Common myeloid progenitor, CD34-positive (primary cell): ENCODE results near the gene LRP10.

Experiments
- CTCF ChIA-PET: fragments of 350-600 bp; sonication (Branson Sonifier 250); formaldehyde crosslinking; loops from one replicate; lab custom pipeline; 2021; ENCODE audit warnings: antibody characterized with exemption; lab: Charles Lee
- POLR2A ChIA-PET: fragments of 350-600 bp; sonication (Branson Sonifier 250); formaldehyde crosslinking; loops from one replicate; lab custom pipeline; 2021; ENCODE audit warnings: antibody characterized with exemption; lab: Charles Lee
- DNase-seq, 3 donors: peaks; one replicate each; pipeline versions ENCODE4 v3.0.0 to v3.0.0-alpha.2; 2013
- H3K27ac ChIP-seq, 2 experiments: 1 replicate in 1 of 2; 2 replicates in 1 of 2; pipeline ENCODE4 v1.7.0; 2013; ENCODE audit warnings: inconsistent platforms in 2 of 2, low read length in 2 of 2, mild to moderate bottlenecking in 2 of 2, low read depth in 1 of 2, moderate library complexity in 1 of 2; ENCODE audit not compliant: severe bottlenecking in 2 of 2, insufficient read depth in 1 of 2, poor library complexity in 1 of 2
- H3K27me3 ChIP-seq, 5 experiments: replicated peaks in 2 of 5; 1 replicate in 3 of 5; 2 replicates in 2 of 5; pipeline versions ENCODE4 v1.6.1 to v1.7.0; 2013; ENCODE audit warnings: low read length in 4 of 5, mild to moderate bottlenecking in 2 of 5, moderate library complexity in 2 of 5, inconsistent platforms in 1 of 5; ENCODE audit not compliant: insufficient read depth in 5 of 5, control insufficient read depth in 4 of 5
- H3K36me3 ChIP-seq, 4 experiments: 1 replicate in 2 of 4; 2 replicates in 2 of 4; pipeline versions ENCODE4 v1.6.1 to v1.7.0; 2013; ENCODE audit warnings: low read length in 3 of 4, control low read depth in 1 of 4, mild to moderate bottlenecking in 1 of 4; ENCODE audit not compliant: control insufficient read depth in 4 of 4, insufficient read depth in 4 of 4
- H3K4me1 ChIP-seq, 4 experiments: 1 replicate in 3 of 4; 2 replicates in 1 of 4; pipeline versions ENCODE4 v1.6.1 to v1.7.1; 2013; ENCODE audit warnings: low read length in 3 of 4, mild to moderate bottlenecking in 3 of 4, control low read depth in 1 of 4, inconsistent platforms in 1 of 4, moderate library complexity in 1 of 4; ENCODE audit not compliant: control insufficient read depth in 4 of 4, insufficient read depth in 4 of 4; ENCODE audit errors: control extremely low read depth in 1 of 4
- H3K4me3 ChIP-seq, 7 experiments: 1 replicate in 4 of 7; 2 replicates in 3 of 7; pipeline versions ENCODE4 v1.5.1 to v1.7.0; 2013; ENCODE audit warnings: mild to moderate bottlenecking in 7 of 7, low read length in 6 of 7, moderate library complexity in 6 of 7, inconsistent platforms in 2 of 7, low read depth in 2 of 7, control low read depth in 1 of 7; ENCODE audit not compliant: insufficient read depth in 4 of 7, control insufficient read depth in 1 of 7; ENCODE audit errors: extremely low read depth in 1 of 7
- H3K9me3 ChIP-seq, 5 experiments: 1 replicate in 4 of 5; 2 replicates in 1 of 5; pipeline versions ENCODE4 v1.6.1 to v1.7.1; 2013; ENCODE audit warnings: low read length in 4 of 5, mild to moderate bottlenecking in 2 of 5, inconsistent platforms in 1 of 5, low read depth in 1 of 5, moderate library complexity in 1 of 5; ENCODE audit not compliant: control insufficient read depth in 4 of 5, insufficient read depth in 2 of 5; ENCODE audit errors: control extremely low read depth in 1 of 5
- WGBS: methylation state at CpG from one replicate; pipeline ENCODE4 v1.1.5; 2013; ENCODE audit not compliant: insufficient coverage; 5-methylcytosine and 5-hydroxymethylcytosine counted together

Gene LRP10

DNA sequence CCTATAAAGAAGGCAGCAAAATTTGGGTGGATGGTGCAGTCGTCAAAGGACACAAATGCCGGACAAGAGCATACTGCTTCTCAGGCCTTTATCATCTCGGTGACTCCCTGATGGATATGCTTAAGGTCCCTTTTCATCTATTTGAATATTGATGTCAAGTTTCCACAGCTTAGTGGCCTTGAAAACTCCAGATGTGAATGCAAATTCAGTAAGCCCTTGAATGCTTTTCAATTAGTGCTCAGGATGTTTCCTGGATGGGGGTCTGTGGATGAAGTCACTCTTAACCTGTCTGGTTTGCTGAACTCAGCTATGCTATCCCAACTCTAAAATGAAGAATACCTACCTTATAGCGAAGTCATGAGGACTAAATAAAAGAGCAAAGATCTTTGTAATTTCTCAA, 22.2 kb downstream of the LRP10 start:
- DNase-seq: no peak
- WGBS: 96% methylated on average over 4 of the region's 4 CpGs
- H3K27ac ChIP-seq: no peak overlapping the region
- peaks cover 0 to 2% (median 0%) of the 10 kb centered on the region in 5 experiments for H3K27me3 ChIP-seq
- H3K9me3 ChIP-seq: no peaks in the 10 kb centered on the region
- H3K4me1 ChIP-seq: no peaks in the 10 kb centered on the region
- H3K4me3 ChIP-seq: no peak overlapping the region
- peaks cover 0 to 7% (median 2%) of the 10 kb centered on the region in 4 experiments for H3K36me3 ChIP-seq
- POLR2A ChIA-PET: no interaction called here
- CTCF ChIA-PET: interaction anchor here (1.3 to 2.6 kb wide), 5 partner anchors 9 to 44 kb away, joined by 3 to 10 read pairs (median 5); partner anchors contain the start of gene REM2

DNA sequence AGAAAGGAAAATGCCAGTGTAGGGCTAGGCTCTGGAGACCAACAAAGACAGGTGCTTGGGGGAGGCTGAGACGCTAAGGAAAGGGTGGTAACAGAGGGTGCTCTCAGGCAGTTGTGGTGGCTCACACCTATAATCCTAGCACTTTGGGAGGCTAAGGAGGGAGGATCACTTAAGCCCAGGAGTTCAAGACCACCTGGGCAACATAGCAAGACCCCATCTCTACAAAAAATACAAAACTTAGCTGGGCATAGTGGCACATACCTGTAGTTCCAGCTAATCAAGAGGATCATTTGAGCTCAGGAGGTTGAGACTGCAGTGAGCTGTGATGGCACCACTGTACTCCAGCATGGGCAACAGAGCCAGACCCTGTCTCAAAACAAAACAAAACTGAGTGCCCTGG, 23.9 kb downstream of the LRP10 start:
- Histone ChIP-seq H3K27ac (no peak overlapping the region), H3K4me1 (no peaks in the 10 kb centered on the region), H3K36me3 (peaks cover 3 to 12% (median 8%) of the 10 kb centered on the region in 4 experiments), H3K27me3 (peaks cover 0 to 2% (median 0%) of the 10 kb centered on the region in 5 experiments), H3K4me3 (no peak overlapping the region), H3K9me3 (no peaks in the 10 kb centered on the region)
- ChIA-PET POLR2A (no interaction called here), CTCF (interaction anchor here (0.7 to 9.3 kb wide), 8 partner anchors 7 to 86 kb away, joined by 3 to 143 read pairs (median 6); partner anchors contain the start of genes RBM23 and REM2)
- 100% methylated on average over 1 of the region's 1 CpG for WGBS
- DNase-seq: no peak

DNA sequence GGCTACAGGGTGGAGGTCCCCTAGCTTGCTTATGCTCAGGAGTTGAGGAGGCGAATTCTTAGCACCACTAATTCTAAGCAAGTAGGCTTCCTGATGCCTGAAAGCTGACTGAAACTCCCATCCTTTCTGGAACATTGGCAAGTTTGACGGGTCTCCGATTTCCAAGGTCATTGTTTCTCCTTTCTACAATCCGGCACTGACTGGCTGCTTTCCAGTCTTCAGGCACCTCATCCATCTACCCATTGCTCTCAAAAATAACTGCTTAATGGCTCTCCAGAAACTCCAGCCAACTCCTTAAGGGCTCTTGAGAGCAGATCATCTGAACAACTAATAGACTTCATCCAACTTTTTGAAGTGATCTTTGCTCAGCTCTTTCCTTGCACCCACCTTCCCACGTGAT, 24.8 kb downstream of the LRP10 start:
- H3K27me3 ChIP-seq: peaks cover 0 to 2% (median 0%) of the 10 kb centered on the region in 5 experiments
- H3K4me3 ChIP-seq: no peak overlapping the region
- no peak for DNase-seq
- ChIA-PET CTCF (interaction anchor here (0.7 to 9.3 kb wide), 11 partner anchors 11 to 335 kb away, joined by 3 to 143 read pairs (median 5); partner anchors contain the start of genes RBM23 and REM2), POLR2A (interaction anchor here (0.7 kb wide), 1 partner anchor 58 kb away, joined by 3 read pairs; no protein-coding TSS in a partner anchor)
- no peaks in the 10 kb centered on the region for H3K9me3 ChIP-seq
- peaks cover 7 to 22% (median 13%) of the 10 kb centered on the region in 4 experiments for H3K36me3 ChIP-seq
- no peaks in the 10 kb centered on the region for H3K4me1 ChIP-seq
- no peak overlapping the region for H3K27ac ChIP-seq
- WGBS: 100% methylated on average over 4 of the region's 5 CpGs

DNA sequence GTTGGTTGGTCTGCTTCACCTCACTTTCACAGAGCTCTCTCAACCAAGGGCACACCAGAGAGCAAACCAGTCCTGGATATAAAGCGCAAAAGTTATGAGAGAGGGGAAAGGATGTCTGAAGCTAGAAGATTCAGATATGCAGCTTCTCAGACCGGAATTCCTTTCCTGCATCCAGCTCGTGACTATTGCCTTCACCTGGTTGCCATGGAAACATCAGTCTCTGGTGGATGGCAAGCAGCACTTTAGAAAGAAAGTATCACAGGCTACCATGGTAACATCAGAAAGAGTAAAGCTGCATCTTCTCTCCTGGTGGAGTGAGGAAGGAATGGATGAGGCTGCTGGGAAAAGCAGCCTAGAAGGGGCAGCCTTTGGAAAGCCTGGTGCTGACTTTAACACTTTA, 25.2 kb downstream of the LRP10 start:
- Histone ChIP-seq H3K36me3 (peaks cover 11 to 26% (median 15%) of the 10 kb centered on the region in 4 experiments), H3K27ac (no peak overlapping the region), H3K9me3 (no peaks in the 10 kb centered on the region), H3K27me3 (peaks cover 0 to 2% (median 0%) of the 10 kb centered on the region in 5 experiments), H3K4me3 (no peak overlapping the region), H3K4me1 (no peaks in the 10 kb centered on the region)
- DNase-seq: no peak
- ChIA-PET POLR2A (interaction anchor here (0.7 kb wide), 1 partner anchor 58 kb away, joined by 3 read pairs; no protein-coding TSS in a partner anchor), CTCF (interaction anchor here (0.8 to 9.3 kb wide), 10 partner anchors 12 to 714 kb away, joined by 3 to 143 read pairs (median 5); partner anchors contain the start of genes RBM23 and REM2)
- WGBS: 97% methylated on average over 3 of the region's 3 CpGs

DNA sequence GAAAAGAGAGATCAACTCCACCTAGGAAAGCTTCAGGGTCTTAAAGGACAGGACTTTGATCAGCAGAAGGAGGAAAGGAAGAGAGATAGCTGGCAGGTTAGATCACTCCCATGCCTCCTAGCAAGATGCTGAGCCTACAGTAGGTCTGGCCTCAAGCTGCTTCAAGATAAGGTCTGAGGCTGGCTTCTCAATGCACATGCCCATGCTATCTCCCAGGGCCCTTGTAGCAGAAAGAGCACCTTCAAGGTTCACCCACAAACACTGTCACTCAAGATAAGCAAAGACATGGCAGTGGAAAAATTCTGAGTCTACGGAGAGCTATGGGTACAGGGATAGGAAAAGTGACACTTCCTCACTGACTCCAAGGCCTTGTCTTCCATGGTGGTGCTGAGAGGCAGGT, 25.8 kb downstream of the LRP10 start:
- peaks cover 14 to 32% (median 20%) of the 10 kb centered on the region in 4 experiments for H3K36me3 ChIP-seq
- H3K27ac ChIP-seq: no peak overlapping the region
- H3K4me3 ChIP-seq: no peak overlapping the region
- ChIA-PET POLR2A (no interaction called here), CTCF (interaction anchor here (0.8 to 9.3 kb wide), 7 partner anchors 12 to 715 kb away, joined by 3 to 143 read pairs (median 6); partner anchors contain the start of gene REM2)
- H3K27me3 ChIP-seq: peaks cover 0 to 2% (median 0%) of the 10 kb centered on the region in 5 experiments
- peak in 2 of 3 donors; percentile 26 to 59 for DNase-seq
- WGBS: 88% methylated on average over 1 of the region's 1 CpG
- H3K4me1 ChIP-seq: no peaks in the 10 kb centered on the region
- no peaks in the 10 kb centered on the region for H3K9me3 ChIP-seq

DNA sequence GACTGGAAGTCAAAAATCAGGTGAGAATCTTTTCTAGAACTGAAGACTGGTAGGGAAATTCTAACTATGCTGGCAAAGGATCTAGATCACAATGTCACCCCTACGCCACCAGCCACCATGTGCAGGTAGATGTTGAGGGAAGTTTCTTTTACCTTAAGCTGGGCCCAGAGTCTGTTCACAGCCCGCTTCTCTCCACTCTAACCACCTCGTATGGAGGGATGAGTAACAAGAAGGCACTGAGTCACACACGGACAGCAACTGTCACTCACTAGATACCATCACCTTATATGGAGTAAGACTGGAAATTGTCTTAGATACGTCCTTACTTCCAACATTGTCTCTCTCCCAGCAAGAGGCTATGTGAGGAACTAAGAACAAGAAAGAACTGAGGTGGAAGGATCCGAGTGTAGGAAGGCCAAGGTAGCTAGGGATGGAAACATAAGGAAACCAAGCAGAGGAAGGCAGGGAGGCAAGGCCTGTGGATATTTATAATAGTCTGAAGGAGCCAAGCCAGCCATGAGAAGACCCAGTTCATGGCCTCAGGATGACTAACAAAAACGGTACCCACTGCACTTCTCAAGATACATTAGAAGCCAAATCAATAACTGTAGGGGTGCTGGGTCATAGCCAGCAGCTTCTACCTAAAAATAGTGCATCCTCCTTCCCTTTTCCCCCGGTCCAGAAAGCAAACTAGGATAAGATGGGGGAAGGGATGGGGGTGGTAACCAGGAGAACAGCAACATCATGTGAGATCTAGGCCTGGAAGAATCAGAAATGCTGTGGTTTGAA, 27.0 kb downstream of the LRP10 start:
- POLR2A ChIA-PET: no interaction called here
- Histone ChIP-seq H3K27me3 (peaks cover 0 to 2% (median 0%) of the 10 kb centered on the region in 5 experiments), H3K36me3 (peaks cover 17 to 42% (median 26%) of the 10 kb centered on the region in 4 experiments), H3K27ac (no peak overlapping the region), H3K4me3 (no peak overlapping the region), H3K4me1 (no peaks in the 10 kb centered on the region), H3K9me3 (no peaks in the 10 kb centered on the region)
- no peak for DNase-seq
- WGBS: no CpG with 5 or more reads among the region's 8 CpGs
- CTCF ChIA-PET: interaction anchor here (0.7 to 9.3 kb wide), 5 partner anchors 13 to 343 kb away, joined by 3 to 143 read pairs (median 8); partner anchors contain the start of genes LRP10 and REM2
